ENCODE data around the gene INVS. TPM values are rescaled to one million over a fixed set of nuclear protein-coding genes. Genes with fewer than 3 reads are reported as not detected.

Gene INVS
- total and polyA plus RNA-seq, 2 of the 13 experiments (the other 11 are each of a cell fraction or from before 2014, with no cell fraction given): 11.3 to 16.3 TPM

- TF ChIP-seq RNF219 (CRISPR knock-in tag; IDR thresholded peaks at IDR 0.05): no peak
- peak; percentile 81 for TF ChIP-seq HDAC1 (CRISPR knock-in tag; IDR thresholded peaks at IDR 0.05)
- TF ChIP-seq ZNF274 (CRISPR knock-in tag; IDR thresholded peaks at IDR 0.05): no peak
- peak; percentile 76 for TF ChIP-seq POLR2AphosphoS5 (IDR thresholded peaks at IDR 0.05; ENCODE audit: low read depth, low read length)
- peak; percentile 60; the same call in 1 of the 2 replicates for TF ChIP-seq MYNN (CRISPR knock-in tag; IDR thresholded peaks at IDR 0.05; ENCODE audit: low read depth)
- TF ChIP-seq TSC22D2 (CRISPR knock-in tag; IDR thresholded peaks at IDR 0.05; ENCODE audit: borderline replicate concordance): no peak
- no peak for TF ChIP-seq ZKSCAN5 (CRISPR knock-in tag; IDR thresholded peaks at IDR 0.05)
- TF ChIP-seq KMT2B (CRISPR knock-in tag; IDR thresholded peaks at IDR 0.05): peak; percentile 93
- peak; percentile 49; the same call in 1 of the 2 replicates for TF ChIP-seq BORCS8-MEF2B (CRISPR knock-in tag; IDR thresholded peaks at IDR 0.05)
- TF ChIP-seq WIZ (CRISPR knock-in tag; IDR thresholded peaks at IDR 0.05): no peak
- no peak for TF ChIP-seq ZNF251 (CRISPR knock-in tag; IDR thresholded peaks at IDR 0.05)
- TF ChIP-seq ZNF446 (CRISPR knock-in tag; IDR thresholded peaks at IDR 0.05): no peak
- no peak for TF ChIP-seq ZBTB10 (CRISPR knock-in tag; IDR thresholded peaks at IDR 0.05; ENCODE audit: borderline replicate concordance)
- TF ChIP-seq HNF4A (CRISPR knock-in tag; IDR thresholded peaks at IDR 0.05): peak; percentile 81
- peak; percentile 69 for TF ChIP-seq YEATS2 (CRISPR knock-in tag; IDR thresholded peaks at IDR 0.05; ENCODE audit: borderline replicate concordance)
- TF ChIP-seq CHCHD3 (CRISPR knock-in tag; IDR thresholded peaks at IDR 0.05): no peak
- TF ChIP-seq ATF2 (CRISPR knock-in tag; IDR thresholded peaks at IDR 0.05): no peak
- TF ChIP-seq ZFP90 (CRISPR knock-in tag; IDR thresholded peaks at IDR 0.05; ENCODE audit: borderline replicate concordance): no peak; the same call in 1 of the 2 replicates
- TF ChIP-seq ISL2 (CRISPR knock-in tag; IDR thresholded peaks at IDR 0.05): no peak; the same call in 1 of the 2 replicates
- no peak for TF ChIP-seq BCLAF1 (IDR thresholded peaks at IDR 0.05)
- peak; percentile 36; the same call in 1 of the 2 replicates for TF ChIP-seq ZNF205 (CRISPR knock-in tag; IDR thresholded peaks at IDR 0.05)
Measured at GRCh38 chr9:100098887-100099721, at the start of gene INVS, which contains the start of gene ERP44 (continued).

Measured in HepG2 (cell line).